SK-N-SH (cell line): ENCODE results near the gene CDKL5. TPM values are rescaled to one million over a fixed set of nuclear protein-coding genes. Genes with fewer than 3 reads are reported as not detected.

Experiments
- CTCF ChIA-PET: fragments of 300-600, 350-600 bp; formaldehyde crosslinking; extraction: SDS; loops from one replicate; lab custom pipeline; 2021; lab: Yijun Ruan, JAX
- POLR2A ChIA-PET: fragments of 350-600 bp; sonication (Branson Sonifier 250); formaldehyde crosslinking; extraction: SDS; loops from one replicate; lab custom pipeline; 2020; ENCODE audit warnings: antibody characterized with exemption, inconsistent platforms; lab: Yijun Ruan, JAX
- DNase-seq: peaks from one replicate; pipeline ENCODE4 v3.0.0; 2012
- H2AFZ ChIP-seq: fragments of 200-600 bp; sonication (generic); 2 replicates; pipeline ENCODE4 v1.8.1; 2016; ENCODE audit warnings: antibody characterized with exemption, mild to moderate bottlenecking, low read depth
- H3F3A ChIP-seq: fragments of 200-600 bp; sonication (generic); replicated peaks from 2 replicates; pipeline ENCODE3; 2016; ENCODE audit warnings: antibody characterized with exemption, mild to moderate bottlenecking; ENCODE audit not compliant: insufficient read depth
- H3K27ac ChIP-seq, 2 experiments: fragments of 200-500 bp in 1 of 2; fragments of 200-600 bp in 1 of 2; sonication (Bioruptor generic) in 1 of 2; sonication (generic), shearing (Covaris generic) in 1 of 2; 2 replicates each; pipeline versions ENCODE4 v1.5.1 to v1.6.1; 2014 to 2016; ENCODE audit warnings: low read depth in 2 of 2, inconsistent platforms in 1 of 2, low read length in 1 of 2, mild to moderate bottlenecking in 1 of 2, mixed read lengths in 1 of 2
- H3K27me3 ChIP-seq: fragments of 200-600 bp; sonication (generic), shearing (Covaris generic); 2 replicates; pipeline ENCODE4 v1.6.1; 2016; ENCODE audit warnings: mixed run types; ENCODE audit not compliant: insufficient read depth
- H3K36me3 ChIP-seq, 2 experiments: fragments of 200-500 bp in 1 of 2; fragments of 200-600 bp in 1 of 2; sonication (Bioruptor generic) in 1 of 2; sonication (generic) in 1 of 2; replicated peaks in 1 of 2; 2 replicates each; pipeline versions ENCODE3 to v1.5.1; 2014 to 2016; ENCODE audit warnings: low read length in 1 of 2, mild to moderate bottlenecking in 1 of 2; ENCODE audit not compliant: insufficient read depth in 2 of 2, control insufficient read depth in 1 of 2
- H3K4me1 ChIP-seq, 2 experiments: fragments of 200-500 bp in 1 of 2; fragments of 200-600 bp in 1 of 2; sonication (Bioruptor generic) in 1 of 2; sonication (generic), shearing (Covaris generic) in 1 of 2; 2 replicates each; pipeline versions ENCODE4 v1.5.1 to v1.6.1; 2014 to 2016; ENCODE audit warnings: low read depth in 1 of 2, low read length in 1 of 2, mixed run types in 1 of 2; ENCODE audit not compliant: insufficient read depth in 2 of 2, control insufficient read depth in 1 of 2
- H3K4me2 ChIP-seq: fragments of 200-600 bp; sonication (generic), shearing (Covaris generic); 2 replicates; pipeline ENCODE4 v1.6.1; 2017; ENCODE audit warnings: mixed run types
- H3K4me3 ChIP-seq, 2 experiments: fragments of 200-500 bp in 1 of 2; fragments of 200-600 bp in 1 of 2; sonication (Bioruptor generic) in 1 of 2; sonication (generic), shearing (Covaris generic) in 1 of 2; 2 replicates each; pipeline versions ENCODE4 v1.5.1 to v1.8.1; 2014 to 2016; ENCODE audit warnings: low read depth in 2 of 2, inconsistent platforms in 1 of 2, low read length in 1 of 2, mild to moderate bottlenecking in 1 of 2, mixed read lengths in 1 of 2, moderate library complexity in 1 of 2
- H3K79me2 ChIP-seq: fragments of 200-600 bp; sonication (generic); 2 replicates; pipeline ENCODE4 v1.8.1; 2017; ENCODE audit warnings: mild to moderate bottlenecking; ENCODE audit not compliant: insufficient read depth
- H3K9ac ChIP-seq: fragments of 200-600 bp; sonication (generic); 2 replicates; pipeline ENCODE4 v1.6.1; 2017; ENCODE audit warnings: mixed run types
- H3K9me2 ChIP-seq: fragments of 200-600 bp; sonication (generic); 2 replicates; pipeline ENCODE4 v1.6.1; 2017; ENCODE audit warnings: mixed run types
- H3K9me3 ChIP-seq: fragments of 200-600 bp; sonication (generic); 2 replicates; pipeline ENCODE4 v1.6.1; 2017; ENCODE audit warnings: mixed run types, mild to moderate bottlenecking, moderate library complexity
- H4K20me1 ChIP-seq: fragments of 200-600 bp; sonication (generic); 2 replicates; pipeline ENCODE4 v1.6.1; 2017; ENCODE audit warnings: mild to moderate bottlenecking, mixed run types; ENCODE audit not compliant: insufficient read depth
- CHD2 ChIP-seq: fragments of 150-350 bp; IDR thresholded peaks from 2 replicates; pipeline ENCODE4 v1.6.1; 2018; ENCODE audit warnings: low read length; ENCODE audit not compliant: partially characterized antibody
- CTCF ChIP-seq: fragments of 200-600 bp; sonication (generic); IDR thresholded peaks from 2 replicates; pipeline ENCODE4 v1.6.1; 2017; ENCODE audit warnings: antibody characterized with exemption, mild to moderate bottlenecking, moderate library complexity
- ELF1 ChIP-seq: IDR thresholded peaks from 2 replicates; pipeline ENCODE4 v1.4.0; 2012
- EP300 ChIP-seq, 2 experiments: IDR thresholded peaks; 2 replicates each; pipeline versions ENCODE4 v1.4.0 to v1.6.1; 2012; ENCODE audit warnings: borderline replicate concordance in 1 of 2, low read depth in 1 of 2, low read length in 1 of 2
- GABPA ChIP-seq: IDR thresholded peaks from 2 replicates; pipeline ENCODE4 v1.4.0; 2012; ENCODE audit warnings: low read depth, mild to moderate bottlenecking
- GATA2 ChIP-seq: sonication (generic); formaldehyde crosslinking; IDR thresholded peaks from 2 replicates; pipeline ENCODE4 v1.5.0; 2020; ENCODE audit warnings: mild to moderate bottlenecking, missing genetic modification reagents
- MAX ChIP-seq: IDR thresholded peaks from 2 replicates; pipeline ENCODE4 v1.4.0; 2012; ENCODE audit warnings: low read depth
- MEF2A ChIP-seq: IDR thresholded peaks from 2 replicates; pipeline ENCODE4 v1.4.0; 2012; ENCODE audit warnings: low read depth, borderline replicate concordance
- NFIC ChIP-seq: IDR thresholded peaks from 2 replicates; pipeline ENCODE4 v1.4.0; 2012; ENCODE audit warnings: borderline replicate concordance
- PBX3 ChIP-seq: IDR thresholded peaks from 2 replicates; pipeline ENCODE4; 2012
- POLR2AphosphoS5 ChIP-seq: IDR thresholded peaks from 2 replicates; pipeline ENCODE4 v1.6.1; 2012; ENCODE audit warnings: low read depth, low read length
- RAD21 ChIP-seq: IDR thresholded peaks from 2 replicates; pipeline ENCODE4 v1.6.1; 2012; ENCODE audit warnings: mild to moderate bottlenecking, low read length
- RCOR1 ChIP-seq: fragments of 150-350 bp; IDR thresholded peaks from 2 replicates; pipeline ENCODE4 v1.6.1; 2017; ENCODE audit warnings: antibody characterized with exemption, low read length
- REST ChIP-seq: IDR thresholded peaks from 2 replicates; pipeline ENCODE4 v1.6.1; 2012; ENCODE audit warnings: mild to moderate bottlenecking, low read depth, low read length, moderate library complexity
- SIN3A ChIP-seq: IDR thresholded peaks from 2 replicates; pipeline ENCODE4 v1.6.1; 2012; ENCODE audit warnings: low read depth, mild to moderate bottlenecking, low read length, moderate library complexity, borderline replicate concordance
- TEAD4 ChIP-seq: IDR thresholded peaks from 2 replicates; pipeline ENCODE4 v1.4.0; 2012; ENCODE audit warnings: mild to moderate bottlenecking, borderline replicate concordance; ENCODE audit not compliant: insufficient read depth
- ZBTB33 ChIP-seq: IDR thresholded peaks from 2 replicates; pipeline ENCODE4 v1.4.0; 2012; ENCODE audit warnings: low read depth, borderline replicate concordance
- WGBS: methylation state at CpG from one replicate; pipeline ENCODE4 v1.1.6; 2017; ENCODE audit warnings: low lambda C conversion rate; 5-methylcytosine and 5-hydroxymethylcytosine counted together
- polyA plus RNA-seq, 3 experiments: library from polyadenylated mRNA; depleted of rRNA; stranded (reverse); fragments of >200 nt; gene quantifications; 2 replicates each; pipeline ENCODE4 v1.2.3, GENCODE V29; 2012

Gene CDKL5
- polyA plus RNA-seq, 1 of the 3 experiments (the other 2 are of a cell fraction), result 1.3 TPM

- Histone ChIP-seq H4K20me1 (no peaks in the 10 kb centered on the region), H3K27me3 (no peaks in the 10 kb centered on the region), H3F3A (no peaks in the 10 kb centered on the region), H3K4me3 (no peak overlapping the region), H3K9me3 (no peaks in the 10 kb centered on the region), H3K9me2 (no peaks in the 10 kb centered on the region), H3K79me2 (no peaks in the 10 kb centered on the region), H3K4me1 (peaks cover 0 to 11% of the 10 kb centered on the region in 2 experiments; a peak in 2 of 4 replicates), H2AFZ (no peak overlapping the region), H3K9ac (no peak overlapping the region), H3K36me3 (no peaks in the 10 kb centered on the region), H3K4me2 (no peak overlapping the region), H3K27ac (no peak overlapping the region)
- WGBS, result 28% methylated on average over 3 of the region's 11 CpGs
- DNase-seq, result peak; percentile 41
- TF ChIP-seq CTCF, result peak; percentile 43
- no peak for TF ChIP-seq PBX3
- no peak for TF ChIP-seq ELF1
- POLR2A ChIA-PET, result interaction anchor here (1.2 kb wide), 1 partner anchor 93 kb away, joined by 3 read pairs; no protein-coding TSS in a partner anchor
- CTCF ChIA-PET, result interaction anchor here (0.8 to 1.9 kb wide), 7 partner anchors 16 to 266 kb away, joined by 3 to 8 read pairs (median 3); partner anchors contain the start of gene PPEF1
Observed at GRCh38 chrX:18676470-18676869, 251.1 kb downstream of the CDKL5 start.

GRCh38 chrX:18677161-18677869 is 251.9 kb downstream of the CDKL5 start:
- DNase-seq, result no peak
- H3K9me2 ChIP-seq, result no peaks in the 10 kb centered on the region
- H3K4me2 ChIP-seq, result no peak overlapping the region
- no peaks in the 10 kb centered on the region for H3K79me2 ChIP-seq
- ChIA-PET POLR2A (no interaction called here), CTCF (interaction anchor here (1.1 to 1.9 kb wide), 6 partner anchors 18 to 267 kb away, joined by 3 to 8 read pairs (median 4); partner anchors contain the start of gene PPEF1)
- H3K4me1 ChIP-seq, result peaks cover 0 to 11% of the 10 kb centered on the region in 2 experiments; a peak in 2 of 4 replicates
- no peak overlapping the region for H3K27ac ChIP-seq
- no peak overlapping the region for H3K9ac ChIP-seq
- no peaks in the 10 kb centered on the region for H3K27me3 ChIP-seq
- no peak for TF ChIP-seq ZBTB33
- no peak for TF ChIP-seq ELF1
- no peak for TF ChIP-seq SIN3A
- TF ChIP-seq EP300 (IDR thresholded peaks at IDR 0.05; ENCODE audit: borderline replicate concordance in 1 of 2, low read depth in 1 of 2, low read length in 1 of 2), result no peak
- no peak for TF ChIP-seq MEF2A
- no peak for TF ChIP-seq CHD2
- TF ChIP-seq GABPA, result no peak
- no peak for TF ChIP-seq REST
- no peak for TF ChIP-seq GATA2
- TF ChIP-seq NFIC, result no peak
- no peak for TF ChIP-seq RCOR1
- TF ChIP-seq POLR2AphosphoS5, result no peak
- no peak for TF ChIP-seq MAX
- TF ChIP-seq RAD21, result no peak
- TF ChIP-seq TEAD4, result no peak
- H3K36me3 ChIP-seq, result no peaks in the 10 kb centered on the region
- 79% methylated on average over 17 of the region's 17 CpGs for WGBS
- H3F3A ChIP-seq, result no peaks in the 10 kb centered on the region
- no peak overlapping the region for H2AFZ ChIP-seq
- no peaks in the 10 kb centered on the region for H3K9me3 ChIP-seq
- no peaks in the 10 kb centered on the region for H4K20me1 ChIP-seq
- H3K4me3 ChIP-seq, result no peak overlapping the region
